Measurements from ENCODE around the gene PAPPA.

The PAPPA gene

GRCh38 chr9:116243708-116244107 is 90.1 kb downstream of the PAPPA start:
- H3K9me3 ChIP-seq (replicated peaks; ENCODE audit: low read length) = no peaks in the 10 kb centered on the region
- H3K27me3 ChIP-seq (ENCODE audit: control insufficient read depth, insufficient read depth, low read length) = no peaks in the 10 kb centered on the region
- no peaks in the 10 kb centered on the region for H3K36me3 ChIP-seq (ENCODE audit: insufficient read depth, low read length)
- peaks cover 4% of the 10 kb centered on the region for H3K4me1 ChIP-seq (ENCODE audit: control insufficient read depth, insufficient read depth, low read length)
- H3K4me2 ChIP-seq (ENCODE audit: low read length) = no peak overlapping the region
- no peak overlapping the region for H3K9ac ChIP-seq (ENCODE audit: low read depth, low read length)
- no peak overlapping the region for H3K4me3 ChIP-seq (ENCODE audit: low read length)

- H3K27me3 ChIP-seq (ENCODE audit: control insufficient read depth, insufficient read depth, low read length) = no peaks in the 10 kb centered on the region
- no peaks in the 10 kb centered on the region for H3K4me1 ChIP-seq (ENCODE audit: control insufficient read depth, insufficient read depth, low read length)
- no peaks in the 10 kb centered on the region for H3K36me3 ChIP-seq (ENCODE audit: insufficient read depth, low read length)
- no peak overlapping the region for H3K4me2 ChIP-seq (ENCODE audit: low read length)
- no peaks in the 10 kb centered on the region for H3K9me3 ChIP-seq (replicated peaks; ENCODE audit: low read length)
- H3K4me3 ChIP-seq (ENCODE audit: low read length) = no peak overlapping the region
- no peak overlapping the region for H3K9ac ChIP-seq (ENCODE audit: low read depth, low read length)
Observed at GRCh38 chr9:116247284-116247683, 93.7 kb downstream of the PAPPA start.

GRCh38 chr9:116247791-116248374 is 94.3 kb downstream of the PAPPA start:
- H3K4me2 ChIP-seq (ENCODE audit: low read length) = no peak overlapping the region
- no peak overlapping the region for H3K4me3 ChIP-seq (ENCODE audit: low read length)
- no peaks in the 10 kb centered on the region for H3K9me3 ChIP-seq (replicated peaks; ENCODE audit: low read length)
- H3K36me3 ChIP-seq (ENCODE audit: insufficient read depth, low read length) = no peaks in the 10 kb centered on the region
- no peaks in the 10 kb centered on the region for H3K4me1 ChIP-seq (ENCODE audit: control insufficient read depth, insufficient read depth, low read length)
- no peak overlapping the region for H3K9ac ChIP-seq (ENCODE audit: low read depth, low read length)
- no peaks in the 10 kb centered on the region for H3K27me3 ChIP-seq (ENCODE audit: control insufficient read depth, insufficient read depth, low read length)

GRCh38 chr9:116250891-116251290 is 97.3 kb downstream of the PAPPA start:
- Histone ChIP-seq H3K36me3 (ENCODE audit: insufficient read depth, low read length) (no peaks in the 10 kb centered on the region), H3K9me3 (replicated peaks; ENCODE audit: low read length) (no peaks in the 10 kb centered on the region), H3K27me3 (ENCODE audit: control insufficient read depth, insufficient read depth, low read length) (no peaks in the 10 kb centered on the region), H3K4me1 (ENCODE audit: control insufficient read depth, insufficient read depth, low read length) (no peaks in the 10 kb centered on the region), H3K9ac (ENCODE audit: low read depth, low read length) (no peak overlapping the region), H3K4me2 (ENCODE audit: low read length) (no peak overlapping the region), H3K4me3 (ENCODE audit: low read length) (no peak overlapping the region)

GRCh38 chr9:116251366-116251765 is 97.8 kb downstream of the PAPPA start:
- Histone ChIP-seq H3K9ac (ENCODE audit: low read depth, low read length) (no peak overlapping the region), H3K4me1 (ENCODE audit: control insufficient read depth, insufficient read depth, low read length) (no peaks in the 10 kb centered on the region), H3K36me3 (ENCODE audit: insufficient read depth, low read length) (no peaks in the 10 kb centered on the region), H3K27me3 (ENCODE audit: control insufficient read depth, insufficient read depth, low read length) (no peaks in the 10 kb centered on the region), H3K9me3 (replicated peaks; ENCODE audit: low read length) (no peaks in the 10 kb centered on the region), H3K4me2 (ENCODE audit: low read length) (no peak overlapping the region), H3K4me3 (ENCODE audit: low read length) (no peak overlapping the region)

GRCh38 chr9:116260531-116260930 is 106.9 kb downstream of the PAPPA start:
- no peak overlapping the region for H3K4me2 ChIP-seq (ENCODE audit: low read length)
- no peak overlapping the region for H3K4me3 ChIP-seq (ENCODE audit: low read length)
- H3K27me3 ChIP-seq (ENCODE audit: control insufficient read depth, insufficient read depth, low read length) = no peaks in the 10 kb centered on the region
- no peaks in the 10 kb centered on the region for H3K36me3 ChIP-seq (ENCODE audit: insufficient read depth, low read length)
- no peaks in the 10 kb centered on the region for H3K9me3 ChIP-seq (replicated peaks; ENCODE audit: low read length)
- no peak overlapping the region for H3K9ac ChIP-seq (ENCODE audit: low read depth, low read length)
- no peaks in the 10 kb centered on the region for H3K4me1 ChIP-seq (ENCODE audit: control insufficient read depth, insufficient read depth, low read length)

- no peaks in the 10 kb centered on the region for H3K27me3 ChIP-seq (ENCODE audit: control insufficient read depth, insufficient read depth, low read length)
Observed at GRCh38 chr9:116262448-116262847, 108.9 kb downstream of the PAPPA start.

GRCh38 chr9:116264361-116264760 is 110.8 kb downstream of the PAPPA start:
- no peak overlapping the region for H3K4me3 ChIP-seq (ENCODE audit: low read length)
- no peak overlapping the region for H3K4me2 ChIP-seq (ENCODE audit: low read length)
- no peak overlapping the region for H3K9ac ChIP-seq (ENCODE audit: low read depth, low read length)
- no peaks in the 10 kb centered on the region for H3K27me3 ChIP-seq (ENCODE audit: control insufficient read depth, insufficient read depth, low read length)
- H3K36me3 ChIP-seq (ENCODE audit: insufficient read depth, low read length) = no peaks in the 10 kb centered on the region
- H3K4me1 ChIP-seq (ENCODE audit: control insufficient read depth, insufficient read depth, low read length) = peaks cover 7% of the 10 kb centered on the region
- no peaks in the 10 kb centered on the region for H3K9me3 ChIP-seq (replicated peaks; ENCODE audit: low read length)

More at GRCh38 chr9:116262448-116262847, 108.9 kb downstream of the PAPPA start:
- Histone ChIP-seq H3K4me3 (ENCODE audit: low read length) (no peak overlapping the region), H3K4me2 (ENCODE audit: low read length) (no peak overlapping the region), H3K36me3 (ENCODE audit: insufficient read depth, low read length) (no peaks in the 10 kb centered on the region), H3K4me1 (ENCODE audit: control insufficient read depth, insufficient read depth, low read length) (peaks cover 7% of the 10 kb centered on the region), H3K9ac (ENCODE audit: low read depth, low read length) (no peak overlapping the region), H3K9me3 (replicated peaks; ENCODE audit: low read length) (no peaks in the 10 kb centered on the region)

- H3K9me3 ChIP-seq (replicated peaks; ENCODE audit: low read length) = no peaks in the 10 kb centered on the region
- no peak overlapping the region for H3K4me2 ChIP-seq (ENCODE audit: low read length)
- no peaks in the 10 kb centered on the region for H3K27me3 ChIP-seq (ENCODE audit: control insufficient read depth, insufficient read depth, low read length)
- no peak overlapping the region for H3K4me3 ChIP-seq (ENCODE audit: low read length)
- no peak overlapping the region for H3K9ac ChIP-seq (ENCODE audit: low read depth, low read length)
- no peaks in the 10 kb centered on the region for H3K36me3 ChIP-seq (ENCODE audit: insufficient read depth, low read length)
- peaks cover 7% of the 10 kb centered on the region for H3K4me1 ChIP-seq (ENCODE audit: control insufficient read depth, insufficient read depth, low read length)
Observed at GRCh38 chr9:116267021-116267420, 113.4 kb downstream of the PAPPA start.

- peaks cover 11% of the 10 kb centered on the region for H3K4me1 ChIP-seq (ENCODE audit: control insufficient read depth, insufficient read depth, low read length)
- H3K36me3 ChIP-seq (ENCODE audit: insufficient read depth, low read length) = no peaks in the 10 kb centered on the region
- H3K9me3 ChIP-seq (replicated peaks; ENCODE audit: low read length) = no peaks in the 10 kb centered on the region
- no peaks in the 10 kb centered on the region for H3K27me3 ChIP-seq (ENCODE audit: control insufficient read depth, insufficient read depth, low read length)
- H3K4me3 ChIP-seq (ENCODE audit: low read length) = no peak overlapping the region
- H3K4me2 ChIP-seq (ENCODE audit: low read length) = no peak overlapping the region
- H3K9ac ChIP-seq (ENCODE audit: low read depth, low read length) = no peak overlapping the region
Observed at GRCh38 chr9:116269250-116269649, 115.7 kb downstream of the PAPPA start.

GRCh38 chr9:116270546-116270945 is 117.0 kb downstream of the PAPPA start:
- Histone ChIP-seq H3K27me3 (ENCODE audit: control insufficient read depth, insufficient read depth, low read length) (no peaks in the 10 kb centered on the region), H3K36me3 (ENCODE audit: insufficient read depth, low read length) (no peaks in the 10 kb centered on the region), H3K9me3 (replicated peaks; ENCODE audit: low read length) (no peaks in the 10 kb centered on the region), H3K4me2 (ENCODE audit: low read length) (no peak overlapping the region), H3K9ac (ENCODE audit: low read depth, low read length) (no peak overlapping the region), H3K4me1 (ENCODE audit: control insufficient read depth, insufficient read depth, low read length) (peaks cover 23% of the 10 kb centered on the region), H3K4me3 (ENCODE audit: low read length) (no peak overlapping the region)

GRCh38 chr9:116271340-116271739 is 117.7 kb downstream of the PAPPA start:
- no peaks in the 10 kb centered on the region for H3K9me3 ChIP-seq (replicated peaks; ENCODE audit: low read length)
- H3K9ac ChIP-seq (ENCODE audit: low read depth, low read length) = no peak overlapping the region
- no peaks in the 10 kb centered on the region for H3K27me3 ChIP-seq (ENCODE audit: control insufficient read depth, insufficient read depth, low read length)
- no peak overlapping the region for H3K4me3 ChIP-seq (ENCODE audit: low read length)
- no peaks in the 10 kb centered on the region for H3K36me3 ChIP-seq (ENCODE audit: insufficient read depth, low read length)
- peaks cover 26% of the 10 kb centered on the region for H3K4me1 ChIP-seq (ENCODE audit: control insufficient read depth, insufficient read depth, low read length)
- H3K4me2 ChIP-seq (ENCODE audit: low read length) = no peak overlapping the region

Data from skeletal muscle satellite cell (primary cell).